Measurements from ENCODE around the gene LINGO3. TPM values are rescaled to one million over a fixed set of nuclear protein-coding genes. Genes with fewer than 3 reads are reported as not detected.

Gene LINGO3
- total RNA-seq, 4 donors from 2014 or later = not detected

- no peaks in the 10 kb centered on the region for H3K36me3 ChIP-seq
- no peak overlapping the region for H3K4me3 ChIP-seq
- TF ChIP-seq CTCF (IDR thresholded peaks at IDR 0.05) (no peak), POLR2A (IDR thresholded peaks at IDR 0.05) (no peak)
- H3K27me3 ChIP-seq = no peaks in the 10 kb centered on the region
- no peak overlapping the region for H3K27ac ChIP-seq
- H3K9me3 ChIP-seq = no peaks in the 10 kb centered on the region
- no peak for DNase-seq
- intact Hi-C loops (cut with DNase I; ENCODE audit: low total_unique reads) = no loop called here
- no peaks in the 10 kb centered on the region for H3K4me1 ChIP-seq
These were observed 48.6 kb downstream of the LINGO3 start for GRCh38 chr19:2259336-2259735.

Other genes with a start within 250 kb of the LINGO3 start
- gene MOB3A, start 211.8 kb downstream of the LINGO3 start, total RNA-seq = 10 to 100 TPM; 10.2 to 81.4 (median 20.7) TPM
- 10 to 100 TPM in 1 of 4 donors, 1 to 10 TPM in 3; 1.5 to 86.1 (median 5.7) TPM for gene IZUMO4, start 211.2 kb downstream of the LINGO3 start, total RNA-seq
- 10 to 100 TPM; 33.8 to 97.5 (median 49.8) TPM for gene AP3D1, start 156.6 kb downstream of the LINGO3 start, total RNA-seq
- gene DOT1L, start 144.2 kb downstream of the LINGO3 start, total RNA-seq = 10 to 100 TPM in 2 of 4 donors, 1 to 10 TPM in 2; 3.2 to 45.3 (median 10.0) TPM
- 10 to 100 TPM in 3 of 4 donors, 1 to 10 TPM in 1; 5.9 to 56.7 (median 30.1) TPM for gene PLEKHJ1, start 71.8 kb downstream of the LINGO3 start, total RNA-seq
- gene SF3A2, start 71.3 kb downstream of the LINGO3 start, total RNA-seq = 100 to 1,000 TPM in 1 of 4 donors, 10 to 100 TPM in 3; 33.2 to 107 (median 50.6) TPM
- gene AMH, start 58.8 kb downstream of the LINGO3 start, total RNA-seq = 1 to 10 TPM in 1 of 4 donors, under 1 TPM in 1, not detected in 2; 0.35 to 3.5 TPM
- gene JSRP1, start 51.7 kb downstream of the LINGO3 start, total RNA-seq = not detected
- gene PEAK3, start 26.0 kb downstream of the LINGO3 start, total RNA-seq = under 1 TPM in 2 of 4 donors, not detected in 2; 0.26 to 0.40 TPM
- gene LSM7, start 20.4 kb upstream of the LINGO3 start, total RNA-seq = 100 to 1,000 TPM in 3 of 4 donors, 10 to 100 TPM in 1; 51.8 to 186 (median 142) TPM
- gene SPPL2B, start 20.5 kb upstream of the LINGO3 start, total RNA-seq = 10 to 100 TPM; 14.3 to 58.5 (median 31.5) TPM
- under 1 TPM in 1 of 4 donors, not detected in 3; 0.69 TPM for gene TMPRSS9, start 52.1 kb upstream of the LINGO3 start, total RNA-seq
- gene TIMM13, start 119.4 kb upstream of the LINGO3 start, total RNA-seq = 10 to 100 TPM in 3 of 4 donors, 1 to 10 TPM in 1; 6.5 to 53.8 (median 31.9) TPM
- 10 to 100 TPM; 10.3 to 75.7 (median 17.1) TPM for gene LMNB2, start 148.8 kb upstream of the LINGO3 start, total RNA-seq
- gene GADD45B, start 168.0 kb upstream of the LINGO3 start, total RNA-seq = 10 to 100 TPM; 17.6 to 68.2 (median 38.0) TPM